Smooth muscle cell (in vitro differentiated cells): ENCODE results near the gene ALK. TPM values are rescaled to one million over a fixed set of nuclear protein-coding genes. Genes with fewer than 3 reads are reported as not detected.

ENCODE experiments used
- DNase-seq: peaks from one replicate; lab custom pipeline; 2025; ENCODE audit not compliant: unreplicated experiment; lab: John Stamatoyannopoulos, UW
- H2AFZ ChIP-seq: fragments of 200-600 bp; sonication (generic); 2 replicates; pipeline ENCODE4 v1.6.0; 2016; ENCODE audit warnings: antibody characterized with exemption, low read depth, mild to moderate bottlenecking
- H3F3A ChIP-seq: fragments of 200-600 bp; sonication (generic); 2 replicates; pipeline ENCODE4 v1.6.0; 2017; ENCODE audit warnings: antibody characterized with exemption, low read depth
- H3K27ac ChIP-seq: fragments of 200-600 bp; sonication (generic); 2 replicates; pipeline ENCODE4 v1.5.1; 2016; ENCODE audit warnings: low read depth, mild to moderate bottlenecking
- H3K27me3 ChIP-seq: fragments of 200-600 bp; sonication (generic); 2 replicates; pipeline ENCODE4 v1.6.1; 2016; ENCODE audit warnings: low read depth, mild to moderate bottlenecking
- H3K36me3 ChIP-seq: fragments of 200-600 bp; sonication (generic); 2 replicates; pipeline ENCODE4 v1.5.1; 2016; ENCODE audit warnings: low read depth
- H3K4me1 ChIP-seq: fragments of 200-600 bp; sonication (generic); 2 replicates; pipeline ENCODE4 v1.5.1; 2016; ENCODE audit warnings: low read depth
- H3K4me2 ChIP-seq: fragments of 200-600 bp; sonication (generic); 2 replicates; pipeline ENCODE4 v1.6.0; 2016; ENCODE audit warnings: mild to moderate bottlenecking
- H3K4me3 ChIP-seq: fragments of 200-600 bp; sonication (generic); 2 replicates; pipeline ENCODE4 v1.5.1; 2016; ENCODE audit warnings: mild to moderate bottlenecking
- H3K79me2 ChIP-seq: fragments of 200-600 bp; sonication (generic); 2 replicates; pipeline ENCODE4 v1.6.0; 2016; ENCODE audit warnings: low read depth, mild to moderate bottlenecking
- H3K9ac ChIP-seq: fragments of 200-600 bp; sonication (generic); 2 replicates; pipeline ENCODE4 v1.6.0; 2016; ENCODE audit warnings: low read depth
- H3K9me3 ChIP-seq: fragments of 200-600 bp; sonication (generic); replicated peaks from 2 replicates; pipeline ENCODE4 v1.5.1; 2016; ENCODE audit warnings: low read depth
- H4K20me1 ChIP-seq: fragments of 200-600 bp; sonication (generic); 2 replicates; pipeline ENCODE4 v1.6.0; 2016; ENCODE audit warnings: low read depth
- WGBS: methylation state at CpG from one replicate; pipeline ENCODE4 v1.1.7; 2016; ENCODE audit warnings: low lambda C conversion rate; 5-methylcytosine and 5-hydroxymethylcytosine counted together
- polyA plus RNA-seq: library from polyadenylated mRNA; unstranded; fragments of >200 nt; fragmentation: Nextera tagmentation; extraction: Ambion mirVana; gene quantifications from 2 replicates; pipeline ENCODE4 v1.2.1, GENCODE V29; 2016
- total RNA-seq: library from RNA; depleted of rRNA; stranded (reverse); fragments of >200 nt; gene quantifications from 2 replicates; pipeline ENCODE4 v1.2.3, GENCODE V29; 2014
- TF ChIP-seq, protein P1 (sequence below): fragments of 200-600 bp; sonication (generic); IDR thresholded peaks from 2 replicates; pipeline ENCODE4 v1.5.1; 2017; ENCODE audit warnings: borderline replicate concordance, mild to moderate bottlenecking, antibody characterized with exemption; ENCODE audit not compliant: insufficient read depth, poor library complexity, severe bottlenecking

The ALK gene
- total and polyA plus RNA-seq, 2 experiments from 2014 or later = 0.13 to 0.19 TPM

DNA sequence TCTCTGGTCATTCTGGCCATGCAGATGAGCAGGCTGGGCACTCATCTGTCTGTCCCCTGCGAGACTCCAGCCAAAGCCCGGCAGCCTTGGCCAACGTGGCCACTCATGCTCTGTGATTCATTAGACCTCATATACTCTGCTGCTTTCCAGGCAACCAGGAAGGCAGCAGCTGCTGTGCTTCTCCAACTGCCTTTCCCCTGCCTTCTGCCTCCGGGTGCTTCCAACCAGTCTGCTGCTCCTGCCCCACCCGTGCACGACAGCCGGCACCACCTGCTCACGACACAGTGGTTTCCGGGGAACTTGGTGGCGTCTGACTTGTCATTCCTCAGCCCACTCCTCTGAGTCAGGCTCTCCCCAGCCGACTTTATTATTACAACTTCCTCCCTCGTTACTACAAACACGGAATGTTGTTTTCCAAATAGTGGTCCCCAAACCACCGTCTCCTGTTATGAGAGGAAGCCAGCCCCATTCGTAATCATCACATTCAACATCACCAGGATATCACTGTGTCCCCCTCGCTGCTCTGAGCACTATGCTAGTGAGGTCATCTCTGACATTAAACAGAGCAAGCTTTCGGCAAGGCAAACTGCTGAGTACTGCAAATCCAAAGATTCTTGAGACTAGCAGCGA, 392.4 kb downstream of the ALK start:
- Histone ChIP-seq H3K27me3 (no peaks in the 10 kb centered on the region), H3K9ac (peak overlapping the region; percentile 69), H3K4me2 (peak overlapping the region; percentile 53), H4K20me1 (no peaks in the 10 kb centered on the region), H3K36me3 (no peaks in the 10 kb centered on the region), H3K4me1 (no peaks in the 10 kb centered on the region), H2AFZ (no peak overlapping the region), H3F3A (peaks cover 9% of the 10 kb centered on the region), H3K9me3 (no peaks in the 10 kb centered on the region), H3K4me3 (no peak overlapping the region), H3K79me2 (no peaks in the 10 kb centered on the region), H3K27ac (peak overlapping the region; percentile 81)
- peak; percentile 20 for DNase-seq
- 9% methylated on average over 18 of the region's 18 CpGs for WGBS
- TF ChIP-seq, protein P1, sequence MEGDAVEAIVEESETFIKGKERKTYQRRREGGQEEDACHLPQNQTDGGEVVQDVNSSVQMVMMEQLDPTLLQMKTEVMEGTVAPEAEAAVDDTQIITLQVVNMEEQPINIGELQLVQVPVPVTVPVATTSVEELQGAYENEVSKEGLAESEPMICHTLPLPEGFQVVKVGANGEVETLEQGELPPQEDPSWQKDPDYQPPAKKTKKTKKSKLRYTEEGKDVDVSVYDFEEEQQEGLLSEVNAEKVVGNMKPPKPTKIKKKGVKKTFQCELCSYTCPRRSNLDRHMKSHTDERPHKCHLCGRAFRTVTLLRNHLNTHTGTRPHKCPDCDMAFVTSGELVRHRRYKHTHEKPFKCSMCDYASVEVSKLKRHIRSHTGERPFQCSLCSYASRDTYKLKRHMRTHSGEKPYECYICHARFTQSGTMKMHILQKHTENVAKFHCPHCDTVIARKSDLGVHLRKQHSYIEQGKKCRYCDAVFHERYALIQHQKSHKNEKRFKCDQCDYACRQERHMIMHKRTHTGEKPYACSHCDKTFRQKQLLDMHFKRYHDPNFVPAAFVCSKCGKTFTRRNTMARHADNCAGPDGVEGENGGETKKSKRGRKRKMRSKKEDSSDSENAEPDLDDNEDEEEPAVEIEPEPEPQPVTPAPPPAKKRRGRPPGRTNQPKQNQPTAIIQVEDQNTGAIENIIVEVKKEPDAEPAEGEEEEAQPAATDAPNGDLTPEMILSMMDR = no peak

GRCh38 chr2:29528371-29528770, 393.0 kb downstream of the ALK start:
- Histone ChIP-seq H3K9me3 (no peaks in the 10 kb centered on the region), H3F3A (peaks cover 9% of the 10 kb centered on the region), H3K79me2 (no peaks in the 10 kb centered on the region), H3K4me1 (no peaks in the 10 kb centered on the region), H2AFZ (no peak overlapping the region), H4K20me1 (no peaks in the 10 kb centered on the region), H3K4me2 (peak overlapping the region; percentile 53), H3K27ac (peak overlapping the region; percentile 81), H3K27me3 (no peaks in the 10 kb centered on the region), H3K4me3 (no peak overlapping the region), H3K36me3 (no peaks in the 10 kb centered on the region), H3K9ac (peak overlapping the region; percentile 69)
- DNase-seq = no peak
- 96% methylated on average over 4 of the region's 4 CpGs for WGBS
- TF ChIP-seq, protein P1 = no peak

- Histone ChIP-seq H3K9ac (peak overlapping the region; percentile 69), H3K27me3 (no peaks in the 10 kb centered on the region), H3F3A (peaks cover 9% of the 10 kb centered on the region), H3K9me3 (no peaks in the 10 kb centered on the region), H3K79me2 (no peaks in the 10 kb centered on the region), H3K36me3 (no peaks in the 10 kb centered on the region), H3K27ac (peak overlapping the region; percentile 81), H4K20me1 (no peaks in the 10 kb centered on the region), H3K4me1 (no peaks in the 10 kb centered on the region), H3K4me2 (no peak overlapping the region), H2AFZ (no peak overlapping the region), H3K4me3 (no peak overlapping the region)
- TF ChIP-seq, protein P1 = no peak
- 57% methylated on average over 8 of the region's 8 CpGs for whole genome bisulfite sequencing
- DNase-seq = no peak
These were observed 393.4 kb downstream of the ALK start for GRCh38 chr2:29527947-29528346.
